Astrocyte (in vitro differentiated cells and primary cell): ENCODE data around the gene MOBP. TPM values are rescaled to one million over a fixed set of nuclear protein-coding genes. Genes with fewer than 3 reads are reported as not detected.

Source experiments
- DNase-seq: peaks from one replicate; pipeline ENCODE4 v3.0.0-alpha.2; 2010; ENCODE audit warnings: low read depth
- FAIRE-seq: peaks from 2 replicates; lab custom pipeline; 2011; peaks lifted over from hg19 to GRCh38; lab: Jason Lieb, UNC
- H2AFZ ChIP-seq: 2 replicates; pipeline ENCODE4 v1.6.0; 2012; ENCODE audit warnings: low read depth, low read length, inconsistent platforms
- H3K27ac ChIP-seq: 2 replicates; pipeline ENCODE4 v1.5.1; 2011; ENCODE audit warnings: low read depth, low read length, inconsistent platforms
- H3K27me3 ChIP-seq: 2 replicates; pipeline ENCODE4 v1.6.0; 2011; ENCODE audit warnings: low read length, inconsistent platforms; ENCODE audit not compliant: insufficient read depth
- H3K36me3 ChIP-seq: 2 replicates; pipeline ENCODE4 v1.5.1; 2011; ENCODE audit warnings: low read length, inconsistent platforms; ENCODE audit not compliant: insufficient read depth
- H3K4me1 ChIP-seq: 2 replicates; pipeline ENCODE4 v1.5.1; 2011; ENCODE audit warnings: low read length, inconsistent platforms; ENCODE audit not compliant: insufficient read depth
- H3K4me2 ChIP-seq: 2 replicates; pipeline ENCODE4 v1.6.0; 2012; ENCODE audit warnings: low read length, inconsistent platforms
- H3K4me3 ChIP-seq: 2 replicates; pipeline ENCODE4 v1.5.1; 2011; ENCODE audit warnings: low read depth, mild to moderate bottlenecking, low read length, inconsistent platforms; ENCODE audit not compliant: insufficient read depth
- H3K79me2 ChIP-seq: 2 replicates; pipeline ENCODE4 v1.6.0; 2012; ENCODE audit warnings: mild to moderate bottlenecking, low read length, inconsistent platforms; ENCODE audit not compliant: insufficient read depth
- H3K9ac ChIP-seq: 2 replicates; pipeline ENCODE4 v1.6.0; 2012; ENCODE audit warnings: mild to moderate bottlenecking, low read length, inconsistent platforms
- H3K9me3 ChIP-seq: 2 replicates; pipeline ENCODE4 v1.5.1; 2012; ENCODE audit warnings: low read depth, mild to moderate bottlenecking, low read length, inconsistent platforms; ENCODE audit not compliant: insufficient read depth
- H4K20me1 ChIP-seq: 2 replicates; pipeline ENCODE4 v1.6.0; 2012; ENCODE audit warnings: low read length, inconsistent platforms; ENCODE audit not compliant: insufficient read depth
- H3K27ac Mint-ChIP-seq: one replicate; pipeline ENCODE4 v1.8.0; 2021; ENCODE audit warnings: mild to moderate bottlenecking, mixed read lengths; ENCODE audit not compliant: unreplicated experiment
- H3K27me3 Mint-ChIP-seq: one replicate; pipeline ENCODE4 v1.8.0; 2021; ENCODE audit warnings: low read depth, mixed read lengths; ENCODE audit not compliant: unreplicated experiment
- H3K36me3 Mint-ChIP-seq: one replicate; pipeline ENCODE4 v1.8.0; 2021; ENCODE audit warnings: low read depth, mixed read lengths; ENCODE audit not compliant: unreplicated experiment
- H3K4me1 Mint-ChIP-seq: one replicate; pipeline ENCODE4 v1.8.0; 2021; ENCODE audit warnings: low read depth, mixed read lengths; ENCODE audit not compliant: unreplicated experiment
- H3K4me3 Mint-ChIP-seq: one replicate; pipeline ENCODE4 v1.8.0; 2021; ENCODE audit warnings: mild to moderate bottlenecking, moderate library complexity, mixed read lengths; ENCODE audit not compliant: unreplicated experiment
- H3K9me3 Mint-ChIP-seq: one replicate; pipeline ENCODE4 v1.8.0; 2021; ENCODE audit warnings: mild to moderate bottlenecking, mixed read lengths; ENCODE audit not compliant: unreplicated experiment
- EZH2 ChIP-seq: IDR thresholded peaks from 2 replicates; pipeline ENCODE4 v1.6.1; 2012; ENCODE audit warnings: mild to moderate bottlenecking, low read length, inconsistent platforms; ENCODE audit not compliant: insufficient read depth
- total RNA-seq: library from RNA; stranded (reverse); gene quantifications from 2 replicates; pipeline ENCODE4 v1.2.1, GENCODE V29; 2021
- TF ChIP-seq, protein P1 (sequence below): IDR thresholded peaks from 2 replicates; pipeline ENCODE4 v1.5.1; 2011; ENCODE audit warnings: low read depth, mild to moderate bottlenecking, inconsistent platforms, low read length, moderate library complexity; ENCODE audit not compliant: insufficient read depth

MOBP gene
- total RNA-seq, 1 donor from 2014 or later: 0.16 TPM

- Mint-ChIP-seq H3K36me3 (no peaks in the 10 kb centered on the region), H3K9me3 (no peaks in the 10 kb centered on the region), H3K4me3 (no peak overlapping the region), H3K27ac (no peak overlapping the region), H3K4me1 (no peaks in the 10 kb centered on the region), H3K27me3 (no peaks in the 10 kb centered on the region)
- Histone ChIP-seq H3K79me2 (no peaks in the 10 kb centered on the region), H3K9me3 (no peaks in the 10 kb centered on the region), H3K4me3 (no peak overlapping the region), H3K4me1 (no peaks in the 10 kb centered on the region), H3K27ac (no peak overlapping the region), H4K20me1 (no peaks in the 10 kb centered on the region), H2AFZ (no peak overlapping the region), H3K36me3 (no peaks in the 10 kb centered on the region), H3K4me2 (no peak overlapping the region), H3K27me3 (peaks cover 2% of the 10 kb centered on the region), H3K9ac (no peak overlapping the region)
- DNase-seq (no peak), FAIRE-seq (no peak)
- TF ChIP-seq, protein P1, sequence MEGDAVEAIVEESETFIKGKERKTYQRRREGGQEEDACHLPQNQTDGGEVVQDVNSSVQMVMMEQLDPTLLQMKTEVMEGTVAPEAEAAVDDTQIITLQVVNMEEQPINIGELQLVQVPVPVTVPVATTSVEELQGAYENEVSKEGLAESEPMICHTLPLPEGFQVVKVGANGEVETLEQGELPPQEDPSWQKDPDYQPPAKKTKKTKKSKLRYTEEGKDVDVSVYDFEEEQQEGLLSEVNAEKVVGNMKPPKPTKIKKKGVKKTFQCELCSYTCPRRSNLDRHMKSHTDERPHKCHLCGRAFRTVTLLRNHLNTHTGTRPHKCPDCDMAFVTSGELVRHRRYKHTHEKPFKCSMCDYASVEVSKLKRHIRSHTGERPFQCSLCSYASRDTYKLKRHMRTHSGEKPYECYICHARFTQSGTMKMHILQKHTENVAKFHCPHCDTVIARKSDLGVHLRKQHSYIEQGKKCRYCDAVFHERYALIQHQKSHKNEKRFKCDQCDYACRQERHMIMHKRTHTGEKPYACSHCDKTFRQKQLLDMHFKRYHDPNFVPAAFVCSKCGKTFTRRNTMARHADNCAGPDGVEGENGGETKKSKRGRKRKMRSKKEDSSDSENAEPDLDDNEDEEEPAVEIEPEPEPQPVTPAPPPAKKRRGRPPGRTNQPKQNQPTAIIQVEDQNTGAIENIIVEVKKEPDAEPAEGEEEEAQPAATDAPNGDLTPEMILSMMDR: no peak
- TF ChIP-seq EZH2: no peak
Measured at GRCh38 chr3:39468108-39468436, 592 bp downstream of the MOBP start.

DNA sequence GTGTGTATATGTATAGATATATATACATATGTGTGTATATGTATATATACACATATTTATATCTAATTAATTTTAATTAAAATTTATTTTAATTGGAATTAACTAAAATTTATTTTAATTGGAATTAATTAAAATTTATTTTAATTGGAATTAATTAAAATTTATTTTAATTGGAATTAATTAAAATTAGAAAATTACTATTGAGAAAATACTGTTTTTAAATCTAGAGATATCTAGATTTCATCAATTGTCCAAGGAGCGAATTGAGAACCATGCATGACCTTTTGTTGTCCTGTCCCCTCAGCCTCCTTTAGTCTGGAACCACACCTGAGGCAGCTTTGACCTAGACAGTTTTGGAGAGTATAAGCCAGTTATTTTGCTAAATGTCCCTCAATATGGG, 1.8 kb downstream of the MOBP start:
- TF ChIP-seq, protein P1: no peak
- no peak for TF ChIP-seq EZH2
- H3K27ac ChIP-seq: no peak overlapping the region
- FAIRE-seq (no peak), DNase-seq (no peak)
- no peak overlapping the region for H3K4me2 ChIP-seq
- H3K4me1 ChIP-seq: no peaks in the 10 kb centered on the region
- no peak overlapping the region for H3K27ac Mint-ChIP-seq
- H3K9me3 Mint-ChIP-seq: no peaks in the 10 kb centered on the region
- no peaks in the 10 kb centered on the region for H3K9me3 ChIP-seq
- H3K27me3 Mint-ChIP-seq: no peaks in the 10 kb centered on the region
- no peaks in the 10 kb centered on the region for H3K4me1 Mint-ChIP-seq
- H2AFZ ChIP-seq: no peak overlapping the region
- H3K4me3 Mint-ChIP-seq: no peak overlapping the region
- H3K27me3 ChIP-seq: no peaks in the 10 kb centered on the region
- H3K36me3 ChIP-seq: no peaks in the 10 kb centered on the region
- H3K9ac ChIP-seq: no peak overlapping the region
- H4K20me1 ChIP-seq: no peaks in the 10 kb centered on the region
- H3K79me2 ChIP-seq: no peaks in the 10 kb centered on the region
- H3K4me3 ChIP-seq: no peak overlapping the region
- no peaks in the 10 kb centered on the region for H3K36me3 Mint-ChIP-seq

- H2AFZ ChIP-seq: no peak overlapping the region
- no peak overlapping the region for H3K4me3 ChIP-seq
- Mint-ChIP-seq H3K4me1 (no peaks in the 10 kb centered on the region), H3K27ac (no peak overlapping the region), H3K9me3 (no peaks in the 10 kb centered on the region), H3K36me3 (no peaks in the 10 kb centered on the region), H3K4me3 (no peak overlapping the region), H3K27me3 (no peaks in the 10 kb centered on the region)
- no peaks in the 10 kb centered on the region for H3K27me3 ChIP-seq
- H3K36me3 ChIP-seq: no peaks in the 10 kb centered on the region
- no peak for DNase-seq
- no peak overlapping the region for H3K27ac ChIP-seq
- H3K9me3 ChIP-seq: no peaks in the 10 kb centered on the region
- no peak for TF ChIP-seq EZH2
- TF ChIP-seq, protein P1: no peak
- no peaks in the 10 kb centered on the region for H3K4me1 ChIP-seq
- H3K4me2 ChIP-seq: no peak overlapping the region
- no peaks in the 10 kb centered on the region for H3K79me2 ChIP-seq
- no peak for FAIRE-seq
- no peak overlapping the region for H3K9ac ChIP-seq
- no peaks in the 10 kb centered on the region for H4K20me1 ChIP-seq
Measured at GRCh38 chr3:39469945-39470344, 2.5 kb downstream of the MOBP start.
